Spleen (tissue), 7 donors: Measurements from ENCODE around the gene ZNF655.

Source experiments
- CTCF ChIP-seq, 11 experiments: fragments of 200-600 bp in 7 of 11; fragments of 450-650 bp in 4 of 11; sonication (generic) in 4 of 11; IDR thresholded peaks in 8 of 11; conservative IDR thresholded peaks in 3 of 11; 1 replicate in 7 of 11; 2 replicates in 4 of 11; pipeline versions ENCODE4 v1.4.0 to v1.8.0; 2016 to 2021; ENCODE audit warnings: antibody characterized with exemption in 11 of 11, inconsistent platforms in 4 of 11, mild to moderate bottlenecking in 1 of 11
- POLR2A ChIP-seq, 3 donors: fragments of 450-650 bp; IDR thresholded peaks; one replicate each; pipeline ENCODE4 v1.5.1; 2017; ENCODE audit warnings: antibody characterized with exemption in 3 of 3, mild to moderate bottlenecking in 1 of 3
- POLR2AphosphoS5 ChIP-seq, 3 donors: sonication (generic); formaldehyde crosslinking; IDR thresholded peaks; one replicate each; pipeline ENCODE4 v1.5.1; 2017; ENCODE audit warnings: antibody characterized with exemption in 3 of 3
- donor health status: DM: no; HTN: no; CAD: no; lungs with moderate emphysema.
- donor health status: DM: no; HTN: no; CAD: no.
- donor health status: DM: no; HTN: no; CAD: no.

GRCh38 chr7:99619571-99620130, 61.2 kb downstream of the ZNF655 start:
- TF ChIP-seq POLR2AphosphoS5 (IDR thresholded peaks at IDR 0.05), result no peak
- no peak for TF ChIP-seq CTCF (IDR thresholded peaks at IDR 0.05 in 8 of 11, conservative IDR thresholded peaks at IDR 0.05 in 3 of 11)
- TF ChIP-seq POLR2A (IDR thresholded peaks at IDR 0.05), result no peak
